Sigmoid colon (tissue), 7 donors: Measurements from ENCODE around the gene LCE1F. TPM values are rescaled to one million over a fixed set of nuclear protein-coding genes. Genes with fewer than 3 reads are reported as not detected.

Experiments
- DNase-seq: peaks from one replicate; pipeline ENCODE4 v3.0.0-alpha.2; 2019
- H3K27ac ChIP-seq, 4 donors: fragments of 200-600 bp; sonication (generic); one replicate each; pipeline ENCODE4 v1.5.1; 2016 to 2019; ENCODE audit warnings: mild to moderate bottlenecking in 1 of 4
- H3K27me3 ChIP-seq, 3 donors: fragments of 200-600 bp; sonication (generic); one replicate each; pipeline ENCODE4 v1.5.1; 2019; ENCODE audit warnings: mild to moderate bottlenecking in 1 of 3
- H3K36me3 ChIP-seq, 4 donors: fragments of 200-600 bp; sonication (generic); one replicate each; pipeline ENCODE4 v1.5.1; 2016 to 2019
- H3K4me1 ChIP-seq, 4 donors: fragments of 200-600 bp; sonication (generic); one replicate each; pipeline ENCODE4 v1.5.1; 2017 to 2019
- H3K4me3 ChIP-seq, 4 donors: fragments of 200-600 bp; sonication (generic); one replicate each; pipeline ENCODE4 v1.5.1; 2017 to 2019; ENCODE audit warnings: mild to moderate bottlenecking in 2 of 4, moderate library complexity in 1 of 4
- H3K9me3 ChIP-seq, 4 donors: fragments of 200-600 bp in 3 of 4; sonication (generic) in 3 of 4; one replicate each; pipeline versions ENCODE4 v1.5.1 to v1.6.1; 2013 to 2019
- EP300 ChIP-seq, 4 donors: sonication (generic); formaldehyde crosslinking; IDR thresholded peaks; one replicate each; pipeline ENCODE4 v1.6.1; 2017; ENCODE audit warnings: antibody characterized with exemption in 4 of 4
- POLR2A ChIP-seq, 2 donors: fragments of 450-650 bp; IDR thresholded peaks; one replicate each; pipeline ENCODE4 v1.6.1; 2016; ENCODE audit warnings: antibody characterized with exemption in 2 of 2, mild to moderate bottlenecking in 2 of 2, moderate library complexity in 2 of 2
- POLR2AphosphoS5 ChIP-seq, 4 donors: sonication (generic); formaldehyde crosslinking; IDR thresholded peaks; one replicate each; pipeline ENCODE4 v1.6.1; 2017; ENCODE audit warnings: antibody characterized with exemption in 4 of 4
- WGBS, 2 donors: extraction: QIAGEN DNeasy Blood & Tissue Kit; methylation state at CpG; one replicate each; pipeline ENCODE4 v1.1.7; 2013; 5-methylcytosine and 5-hydroxymethylcytosine counted together
- intact Hi-C: fragments of 100-400 bp; cut with DNase I; formaldehyde crosslinking; loops from one replicate; pipeline ENCODE4 v1.15.1; 2023
- polyA plus RNA-seq, 3 donors: library from polyadenylated mRNA; stranded (reverse); fragments of 200-250 nt; gene quantifications; one replicate each; pipeline ENCODE4 v1.2.3, GENCODE V29; 2013
- total RNA-seq, 4 donors: library from RNA; depleted of rRNA; stranded (reverse); fragments of >200 nt; gene quantifications; one replicate each; pipeline ENCODE4 v1.1.0, GENCODE V29; 2016
- TF ChIP-seq, protein P1 (sequence below), 4 experiments: fragments of 450-650 bp in 3 of 4; fragments of 200-600 bp in 1 of 4; IDR thresholded peaks; one replicate each; pipeline ENCODE4 v1.5.1; 2016 to 2019; ENCODE audit warnings: antibody characterized with exemption in 4 of 4, mild to moderate bottlenecking in 3 of 4, moderate library complexity in 2 of 4
- donor health status: healthy with polysubstance abuse.
- donor health status: Bipolar disorder and iron deficiency.
- donor health status: healthy.

LCE1F gene, protein sequence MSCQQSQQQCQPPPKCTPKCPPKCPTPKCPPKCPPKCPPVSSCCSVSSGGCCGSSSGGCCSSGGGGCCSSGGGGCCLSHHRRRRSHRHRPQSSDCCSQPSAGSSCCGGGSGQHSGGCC
- not detected for total RNA-seq
- not detected for polyA plus RNA-seq

DNA sequence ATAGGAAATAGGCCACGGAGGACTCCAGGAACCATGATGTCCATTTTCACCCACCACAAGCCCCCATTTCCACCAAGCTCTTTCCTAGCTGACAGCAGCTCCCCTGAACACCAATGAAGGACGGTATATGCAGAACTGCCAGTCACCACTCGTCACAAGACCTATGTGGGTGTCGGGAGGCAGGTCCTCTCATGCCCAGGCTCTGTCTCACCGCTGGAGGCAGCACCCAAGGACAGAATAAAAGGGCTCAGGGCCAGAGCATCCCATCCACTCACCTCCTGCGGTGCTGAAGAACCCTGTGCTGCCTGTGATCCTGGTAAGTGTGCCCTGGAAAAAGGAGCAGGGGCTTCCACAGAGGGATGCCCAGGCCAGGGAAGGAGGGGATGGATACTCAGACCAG, at the start of gene LCE1F:
Gene LCE1F, plus strand, starts transcription at position 266 of the 400 bp plus-strand sequence. CDS start 1,232 bp downstream, outside the sequence.
- TF ChIP-seq EP300 (IDR thresholded peaks at IDR 0.05) (no peak), POLR2AphosphoS5 (IDR thresholded peaks at IDR 0.05) (no peak), POLR2A (IDR thresholded peaks at IDR 0.05) (no peak)
- TF ChIP-seq, protein P1, sequence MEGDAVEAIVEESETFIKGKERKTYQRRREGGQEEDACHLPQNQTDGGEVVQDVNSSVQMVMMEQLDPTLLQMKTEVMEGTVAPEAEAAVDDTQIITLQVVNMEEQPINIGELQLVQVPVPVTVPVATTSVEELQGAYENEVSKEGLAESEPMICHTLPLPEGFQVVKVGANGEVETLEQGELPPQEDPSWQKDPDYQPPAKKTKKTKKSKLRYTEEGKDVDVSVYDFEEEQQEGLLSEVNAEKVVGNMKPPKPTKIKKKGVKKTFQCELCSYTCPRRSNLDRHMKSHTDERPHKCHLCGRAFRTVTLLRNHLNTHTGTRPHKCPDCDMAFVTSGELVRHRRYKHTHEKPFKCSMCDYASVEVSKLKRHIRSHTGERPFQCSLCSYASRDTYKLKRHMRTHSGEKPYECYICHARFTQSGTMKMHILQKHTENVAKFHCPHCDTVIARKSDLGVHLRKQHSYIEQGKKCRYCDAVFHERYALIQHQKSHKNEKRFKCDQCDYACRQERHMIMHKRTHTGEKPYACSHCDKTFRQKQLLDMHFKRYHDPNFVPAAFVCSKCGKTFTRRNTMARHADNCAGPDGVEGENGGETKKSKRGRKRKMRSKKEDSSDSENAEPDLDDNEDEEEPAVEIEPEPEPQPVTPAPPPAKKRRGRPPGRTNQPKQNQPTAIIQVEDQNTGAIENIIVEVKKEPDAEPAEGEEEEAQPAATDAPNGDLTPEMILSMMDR (IDR thresholded peaks at IDR 0.05) = no peak
- intact Hi-C loops = no loop called here
- no peak within 1 kb of the TSS for H3K4me3 ChIP-seq
- no peak within 1 kb of the TSS for H3K27ac ChIP-seq
- DNase-seq = no peak
- WGBS, 2 donors = 70 to 77% methylated on average over 6 of the region's 6 CpGs
- H3K27me3 ChIP-seq = no peaks in the 10 kb centered on the region
- H3K4me1 ChIP-seq = no peaks in the 10 kb centered on the region
- no peaks in the 10 kb centered on the region for H3K36me3 ChIP-seq
- no peaks in the 10 kb centered on the region for H3K9me3 ChIP-seq

DNA sequence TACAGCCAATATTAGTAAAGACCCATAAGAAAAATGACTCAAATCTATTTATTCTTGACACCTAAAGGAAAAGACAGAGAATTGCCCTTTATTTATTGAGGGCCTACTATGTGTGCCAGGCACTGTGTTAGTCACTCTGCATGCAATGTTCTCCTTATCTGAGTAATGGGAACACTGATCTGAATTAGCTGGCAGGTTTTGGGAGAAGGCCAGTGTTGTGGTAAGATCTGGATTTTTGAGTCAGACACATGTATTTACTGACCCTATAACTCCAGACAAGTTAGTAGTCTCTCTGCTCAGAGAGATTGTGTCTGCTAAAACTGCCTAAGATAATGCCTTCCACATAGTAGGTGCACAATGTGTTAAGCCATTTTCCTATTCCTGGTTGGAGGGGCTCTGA, 49.7 kb upstream of the LCE1F start:
- Histone ChIP-seq H3K4me1 (peaks cover 0 to 13% (median 6%) of the 10 kb centered on the region in 4 donors), H3K27me3 (no peaks in the 10 kb centered on the region), H3K4me3 (no peak overlapping the region), H3K27ac (no peak overlapping the region), H3K9me3 (no peaks in the 10 kb centered on the region), H3K36me3 (no peaks in the 10 kb centered on the region)
- no peak for DNase-seq
- TF ChIP-seq POLR2A (IDR thresholded peaks at IDR 0.05) (no peak), POLR2AphosphoS5 (IDR thresholded peaks at IDR 0.05) (no peak), EP300 (IDR thresholded peaks at IDR 0.05) (no peak)
- TF ChIP-seq, protein P1 (IDR thresholded peaks at IDR 0.05) = no peak
- intact Hi-C loops = no loop called here

DNA sequence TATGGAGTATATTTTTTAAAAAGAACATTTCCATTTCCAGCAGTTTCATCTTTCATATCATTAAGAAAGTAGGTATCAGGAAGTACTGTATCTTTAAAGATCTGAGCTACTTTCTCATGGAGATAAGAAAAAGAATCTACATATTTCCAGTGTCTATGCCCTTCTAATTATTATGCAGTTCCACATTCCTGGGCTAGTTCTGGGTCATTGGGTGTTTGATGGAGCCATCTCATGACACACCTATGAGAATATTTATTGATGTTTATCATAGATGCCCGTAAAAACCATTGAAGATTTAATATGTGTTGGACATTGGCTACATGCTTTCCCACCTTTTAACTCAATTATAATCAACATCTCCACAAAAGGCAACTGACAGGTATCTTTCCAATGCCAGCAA, 46.0 kb upstream of the LCE1F start:
- no peak for TF ChIP-seq POLR2A (IDR thresholded peaks at IDR 0.05)
- TF ChIP-seq, protein P1 (IDR thresholded peaks at IDR 0.05) = no peak
- TF ChIP-seq EP300 (IDR thresholded peaks at IDR 0.05) = no peak
- no peak for TF ChIP-seq POLR2AphosphoS5 (IDR thresholded peaks at IDR 0.05)
- intact Hi-C loops = no loop called here
- 62 to 67% methylated on average over 1 of the region's 1 CpG for WGBS, 2 donors

DNA sequence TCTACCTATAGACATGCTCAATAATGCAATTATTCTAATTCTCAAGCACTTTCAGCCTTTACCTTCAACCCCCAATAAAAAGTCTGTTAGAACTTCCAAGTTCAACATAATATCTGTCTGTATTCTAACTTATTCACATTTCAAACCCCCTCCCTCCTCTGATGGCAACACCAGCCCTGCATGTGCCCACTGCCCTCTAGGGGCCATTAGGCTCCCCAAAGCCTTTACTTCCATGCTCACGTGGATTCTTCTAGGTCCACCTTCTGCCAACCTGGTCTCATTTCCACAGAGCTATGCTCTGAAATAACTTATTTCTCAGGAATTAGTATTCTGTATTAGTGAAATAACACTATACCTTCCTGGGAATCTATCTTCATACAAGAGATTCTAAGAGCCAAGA, 39.3 kb upstream of the LCE1F start:
- no peak for DNase-seq
- Histone ChIP-seq H3K27ac (no peak overlapping the region), H3K27me3 (no peaks in the 10 kb centered on the region), H3K9me3 (no peaks in the 10 kb centered on the region), H3K4me1 (no peaks in the 10 kb centered on the region), H3K36me3 (no peaks in the 10 kb centered on the region), H3K4me3 (no peak overlapping the region)
- 14 to 26% methylated on average over 1 of the region's 1 CpG for WGBS, 2 donors
- intact Hi-C loops = no loop called here
- TF ChIP-seq POLR2A (IDR thresholded peaks at IDR 0.05) (no peak), POLR2AphosphoS5 (IDR thresholded peaks at IDR 0.05) (no peak), EP300 (IDR thresholded peaks at IDR 0.05) (no peak)
- TF ChIP-seq, protein P1 (IDR thresholded peaks at IDR 0.05) = no peak

More for the DNA sequence above, 46.0 kb upstream of the LCE1F start:
- no peak overlapping the region for H3K4me3 ChIP-seq
- H3K36me3 ChIP-seq = no peaks in the 10 kb centered on the region
- no peaks in the 10 kb centered on the region for H3K9me3 ChIP-seq
- peaks cover 0 to 13% (median 6%) of the 10 kb centered on the region in 4 donors for H3K4me1 ChIP-seq
- DNase-seq = no peak
- no peak overlapping the region for H3K27ac ChIP-seq
- no peaks in the 10 kb centered on the region for H3K27me3 ChIP-seq

DNA sequence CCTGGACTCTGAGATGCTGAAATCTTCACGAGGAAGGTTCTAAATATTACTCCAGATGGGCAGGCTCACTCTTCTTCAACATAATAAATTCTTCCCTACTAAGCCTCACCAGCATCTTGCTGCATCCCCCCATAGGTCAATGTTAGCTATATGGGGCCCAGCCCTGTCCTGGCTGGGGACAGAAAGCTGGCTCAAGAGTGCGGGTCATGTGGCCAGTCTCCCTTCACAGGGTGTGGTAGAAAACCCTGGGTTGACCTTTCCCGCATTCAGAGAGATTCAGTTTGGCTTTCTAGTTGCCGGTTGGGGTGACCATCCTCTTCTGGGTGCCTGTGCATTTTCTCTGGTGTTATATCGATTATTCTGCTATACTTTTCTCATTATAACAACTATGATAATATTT, 36.9 kb upstream of the LCE1F start:
- intact Hi-C loops = no loop called here
- Histone ChIP-seq H3K4me1 (no peaks in the 10 kb centered on the region), H3K36me3 (no peaks in the 10 kb centered on the region), H3K9me3 (no peaks in the 10 kb centered on the region), H3K27ac (no peak overlapping the region), H3K4me3 (no peak overlapping the region), H3K27me3 (no peaks in the 10 kb centered on the region)
- no peak for DNase-seq
- 72 to 81% methylated on average over 5 of the region's 5 CpGs for WGBS, 2 donors
- TF ChIP-seq POLR2AphosphoS5 (IDR thresholded peaks at IDR 0.05) (no peak), POLR2A (IDR thresholded peaks at IDR 0.05) (no peak), EP300 (IDR thresholded peaks at IDR 0.05) (no peak)
- TF ChIP-seq, protein P1 (IDR thresholded peaks at IDR 0.05) = no peak
